HG02588 (cell line): ENCODE measurements around the gene CRELD2.

Experiments used
- ATAC-seq: cut with Tn5 transposase; IDR thresholded peaks from one replicate; pipeline ENCODE4 v1.9.1; 2021; ENCODE audit warnings: mild to moderate bottlenecking, moderate library complexity; ENCODE audit not compliant: unreplicated experiment

Gene CRELD2

GRCh38 chr22:49886346-49887063 lies 31.9 kb upstream of the CRELD2 start:
- no peak for ATAC-seq

- no peak for ATAC-seq
Measured at GRCh38 chr22:49887064-49887451, 31.4 kb upstream of the CRELD2 start.

GRCh38 chr22:49887702-49888101 lies 30.7 kb upstream of the CRELD2 start:
- ATAC-seq: no peak

- no peak for ATAC-seq
Measured at GRCh38 chr22:49889071-49889470, 29.4 kb upstream of the CRELD2 start.

- no peak for ATAC-seq
Measured at GRCh38 chr22:49892226-49892899, 26.1 kb upstream of the CRELD2 start.

- ATAC-seq: no peak
Measured at GRCh38 chr22:49893025-49893424, 25.4 kb upstream of the CRELD2 start.

GRCh38 chr22:49894322-49895054 lies 23.9 kb upstream of the CRELD2 start:
- no peak for ATAC-seq

- no peak for ATAC-seq
Measured at GRCh38 chr22:49896201-49896600, 22.2 kb upstream of the CRELD2 start.

- no peak for ATAC-seq
Measured at GRCh38 chr22:49897015-49897684, 21.3 kb upstream of the CRELD2 start.

GRCh38 chr22:49899530-49899929 lies 18.9 kb upstream of the CRELD2 start:
- no peak for ATAC-seq

- ATAC-seq: no peak
Measured at GRCh38 chr22:49900441-49901230, 17.8 kb upstream of the CRELD2 start.

- ATAC-seq: no peak
Measured at GRCh38 chr22:49901457-49901856, 17.0 kb upstream of the CRELD2 start.

- ATAC-seq: no peak
Measured at GRCh38 chr22:49903322-49904039, 15.0 kb upstream of the CRELD2 start.

GRCh38 chr22:49904040-49904369 lies 14.4 kb upstream of the CRELD2 start:
- no peak for ATAC-seq

- no peak for ATAC-seq
Measured at GRCh38 chr22:49905465-49905864, 13.0 kb upstream of the CRELD2 start.

GRCh38 chr22:49906071-49906798 lies 12.2 kb upstream of the CRELD2 start:
- no peak for ATAC-seq

- no peak for ATAC-seq
Measured at GRCh38 chr22:49906799-49907290, 11.6 kb upstream of the CRELD2 start.

- no peak for ATAC-seq
Measured at GRCh38 chr22:49907807-49908206, 10.6 kb upstream of the CRELD2 start.

- no peak for ATAC-seq
Measured at GRCh38 chr22:49909476-49910205, 8.8 kb upstream of the CRELD2 start.
